ENCODE results near the gene FHAD1.
"Not testable (repeated sequence)": the region's sequence is repeated elsewhere in the genome, so short reads cannot be mapped to it uniquely, and the experiment has no call there.

Gene FHAD1

DNA sequence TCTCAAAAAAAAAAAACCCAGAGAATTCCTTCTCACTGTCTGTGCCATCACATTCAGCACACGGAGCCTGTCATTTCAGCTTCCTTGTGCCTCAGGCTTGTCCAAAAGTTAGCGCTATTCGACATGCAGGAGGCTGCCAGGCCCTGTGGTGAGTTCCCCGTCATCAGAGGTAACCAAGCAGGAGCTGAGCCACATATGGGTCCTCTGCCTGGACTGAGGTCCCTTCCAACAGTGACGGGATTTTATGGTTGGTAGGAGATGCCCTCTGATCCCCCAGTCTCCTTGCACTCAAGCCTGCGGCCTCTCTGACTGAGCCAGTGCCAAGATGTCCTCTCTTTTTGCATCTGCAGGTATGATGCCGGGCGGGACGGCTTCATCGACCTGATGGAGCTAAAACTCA is 178.5 kb downstream of the FHAD1 start:
- no peak for DNase-seq

DNA sequence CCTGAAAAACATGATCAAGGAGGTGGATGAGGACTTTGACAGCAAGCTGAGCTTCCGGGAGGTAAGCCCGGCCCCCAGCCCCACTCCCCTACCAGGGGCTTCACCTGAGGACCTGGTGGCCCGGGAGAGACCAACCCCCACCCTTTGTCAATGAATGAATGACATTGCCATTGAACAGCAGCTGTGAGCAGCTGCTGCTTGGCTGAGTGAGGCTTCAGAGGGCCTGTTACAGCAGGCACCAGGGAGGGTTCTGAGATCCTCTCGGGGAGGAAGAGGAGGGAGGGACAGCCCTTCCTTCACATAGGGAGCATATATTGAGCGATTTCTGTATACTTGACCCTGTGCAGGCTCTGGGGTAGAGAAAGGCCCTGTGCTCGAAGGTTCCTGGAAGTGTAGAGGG is 178.9 kb downstream of the FHAD1 start:
- DNase-seq: no peak

DNA sequence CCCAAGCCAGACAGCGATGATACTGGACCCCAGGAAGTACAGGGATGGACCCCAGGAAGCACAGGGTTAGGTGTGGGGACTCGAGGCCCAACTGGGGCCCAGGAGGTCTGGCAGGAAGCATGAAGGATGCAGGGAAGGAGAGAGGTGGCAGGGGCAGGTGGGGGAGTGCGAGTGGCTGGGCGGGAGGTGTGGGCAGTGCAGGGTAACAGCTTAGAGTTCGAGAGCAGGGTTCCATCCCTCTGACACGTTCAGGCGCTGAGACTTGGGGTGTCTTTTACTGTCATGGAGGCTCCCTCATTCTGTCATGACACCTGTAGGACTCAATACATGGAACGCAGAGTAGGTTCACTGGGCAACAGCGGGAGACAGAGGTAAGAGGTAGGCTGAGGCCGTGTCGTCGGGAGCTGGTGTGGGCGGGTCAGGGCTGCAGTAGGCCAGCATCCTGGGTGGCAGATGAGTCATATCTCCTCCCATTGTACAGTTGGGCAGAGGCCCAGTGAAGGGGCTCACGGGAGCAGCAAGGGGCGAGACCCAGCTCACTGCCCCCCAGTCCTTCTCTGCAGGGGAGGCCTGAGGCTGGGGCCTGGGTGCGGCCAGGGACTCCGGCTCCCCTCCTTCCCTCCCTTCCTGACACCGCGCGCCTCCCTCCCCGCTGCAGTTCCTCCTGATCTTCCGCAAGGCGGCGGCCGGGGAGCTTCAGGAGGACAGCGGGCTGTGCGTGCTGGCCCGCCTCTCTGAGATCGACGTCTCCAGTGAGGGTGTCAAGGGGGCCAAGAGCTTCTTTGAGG is 179.7 kb downstream of the FHAD1 start:
- DNase-seq: no peak

DNA sequence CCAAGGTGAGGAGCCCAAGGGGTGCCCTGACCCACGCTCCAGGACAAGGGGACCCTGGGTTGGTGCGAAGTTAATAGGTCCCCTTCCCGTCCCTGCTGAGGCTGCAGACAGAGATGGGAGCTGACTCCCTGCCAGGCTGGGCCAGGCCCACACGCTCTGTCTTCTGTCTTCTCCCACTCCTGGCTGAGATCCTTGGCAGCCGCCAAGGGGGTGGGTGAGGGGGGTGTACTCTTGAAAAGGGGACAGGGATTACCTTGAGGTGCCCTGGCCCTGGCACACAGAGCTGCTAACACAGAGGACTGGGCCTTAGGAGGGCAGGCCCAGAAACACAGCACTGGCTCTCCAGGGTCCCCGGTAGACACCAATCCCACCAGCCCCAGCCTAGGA is 180.2 kb downstream of the FHAD1 start:
- DNase-seq: no peak

DNA sequence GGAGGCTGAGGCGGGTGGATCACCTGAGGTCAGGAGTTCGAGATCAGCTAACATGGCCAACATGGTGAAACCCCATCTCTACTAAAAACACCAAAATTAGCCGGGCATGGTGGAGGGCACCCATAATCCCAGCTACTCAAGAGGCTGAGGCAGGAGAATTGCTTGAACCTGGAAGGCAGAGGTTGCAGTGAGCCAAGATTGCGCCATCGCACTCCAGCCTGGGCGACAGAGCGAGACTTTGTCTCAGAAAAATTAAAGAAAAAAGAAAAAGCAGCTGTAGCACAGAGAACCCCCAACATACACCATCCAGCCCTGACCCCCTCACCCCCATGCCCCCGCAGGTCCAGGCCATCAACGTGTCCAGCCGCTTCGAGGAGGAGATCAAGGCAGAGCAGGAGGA is 181.2 kb downstream of the FHAD1 start:
- not testable (repeated sequence) for DNase-seq

DNA sequence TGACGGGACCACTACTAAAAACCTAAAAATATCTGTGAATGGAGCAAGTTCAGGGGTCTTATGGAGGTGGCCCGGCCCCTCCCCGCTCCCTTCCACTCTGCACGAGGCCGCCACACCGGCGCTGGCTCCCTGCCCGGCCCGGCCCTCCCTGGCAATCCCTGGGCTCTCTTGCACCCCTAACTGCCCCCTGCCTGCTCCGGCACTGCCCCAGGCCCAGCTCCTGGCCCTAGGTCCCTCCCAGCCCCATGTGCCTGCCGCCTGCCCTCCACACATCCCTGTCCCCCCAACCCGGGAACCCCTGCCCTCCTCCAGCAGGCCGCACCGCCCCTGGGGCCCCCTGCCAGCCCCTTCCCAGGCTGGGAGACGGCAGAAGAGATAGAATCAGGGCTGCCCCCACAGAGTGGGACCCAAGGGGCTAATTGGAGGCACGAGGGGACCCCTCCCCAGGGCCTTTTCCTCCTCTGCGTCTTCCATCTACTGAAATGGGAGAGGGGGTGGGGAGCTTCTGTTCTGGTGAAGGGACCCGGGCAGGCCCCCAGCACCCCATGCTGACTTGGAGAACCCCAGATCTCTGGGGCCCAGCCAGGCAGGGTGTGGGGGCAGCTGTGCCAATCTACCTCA is 181.9 kb downstream of the FHAD1 start:
- no peak for DNase-seq

DNA sequence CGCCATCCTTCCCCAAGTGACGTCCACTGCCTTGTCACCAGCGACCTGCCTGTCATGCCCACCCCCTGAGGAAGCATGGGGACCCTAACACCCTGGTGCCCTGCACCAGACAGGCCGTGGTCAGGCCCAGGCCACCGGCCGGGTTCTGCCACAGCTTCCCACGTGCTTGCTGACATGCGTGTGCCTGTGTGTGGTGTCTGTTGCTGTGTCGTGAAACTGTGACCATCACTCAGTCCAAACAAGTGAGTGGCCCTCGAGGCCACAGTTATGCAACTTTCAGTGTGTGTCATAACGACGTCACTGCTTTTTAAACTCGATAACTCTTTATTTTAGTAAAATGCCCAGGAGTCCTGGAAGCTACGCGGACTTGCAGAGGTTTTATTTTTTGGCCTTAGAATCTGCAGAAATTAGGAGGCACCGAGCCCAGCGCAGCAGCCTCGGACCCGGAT is 182.7 kb downstream of the FHAD1 start:
- no peak for DNase-seq

DNA sequence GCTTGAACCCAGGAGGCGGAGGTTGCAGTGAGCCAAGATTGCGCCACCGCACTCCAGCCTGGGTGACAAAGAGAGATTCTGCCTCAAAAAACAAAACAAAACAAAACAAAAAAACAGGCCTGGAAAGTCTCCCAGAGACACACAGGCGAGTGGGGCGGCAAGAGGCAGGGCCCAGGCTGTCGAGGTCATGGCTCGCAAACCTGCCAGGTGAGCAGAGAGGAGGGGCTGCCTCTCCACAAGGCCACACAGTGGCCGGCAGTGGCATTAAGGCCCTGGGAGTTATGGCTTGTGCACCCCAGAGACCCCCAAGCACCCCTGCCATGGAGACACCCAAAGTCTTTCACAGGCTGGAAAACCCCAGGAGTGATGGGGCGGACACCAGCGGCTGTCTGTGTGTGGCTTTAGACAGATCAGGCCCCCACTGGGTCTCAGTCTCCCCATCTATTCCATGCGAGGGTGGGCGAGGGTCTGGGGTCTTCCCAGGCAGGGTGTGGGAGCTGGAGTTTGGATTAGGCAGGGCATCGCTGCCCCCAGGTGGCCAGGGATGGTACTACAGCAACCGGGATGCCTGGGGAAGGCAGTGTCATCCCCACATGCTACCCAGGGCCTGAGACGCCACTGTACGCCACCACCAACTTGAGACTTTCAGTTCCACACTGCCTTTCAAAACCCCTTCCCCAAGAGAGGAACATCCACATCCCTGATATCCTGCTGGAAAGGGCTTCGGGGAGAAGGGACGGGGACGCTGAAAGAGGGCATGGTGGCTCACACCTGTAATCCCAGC is 184.0 kb downstream of the FHAD1 start:
- DNase-seq: no peak

DNA sequence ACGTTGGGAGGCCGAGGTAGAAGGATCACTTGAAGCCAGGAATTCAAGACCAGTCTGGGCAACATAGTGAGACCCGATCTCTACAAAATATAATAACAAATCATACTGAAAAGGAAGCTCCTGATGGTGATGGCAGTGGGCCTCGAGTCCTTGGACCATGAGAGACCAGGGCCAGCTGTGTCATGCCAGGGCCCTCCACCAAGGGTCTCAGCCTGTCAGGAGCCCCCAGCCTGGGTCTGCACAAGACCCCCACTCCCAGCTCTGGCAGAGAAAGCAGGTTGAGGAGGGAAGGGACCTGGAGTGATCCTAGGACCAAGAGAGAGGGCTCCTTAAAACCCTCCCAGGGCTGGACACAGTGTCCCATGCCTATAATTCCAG is 184.5 kb downstream of the FHAD1 start:
- no peak for DNase-seq

DNA sequence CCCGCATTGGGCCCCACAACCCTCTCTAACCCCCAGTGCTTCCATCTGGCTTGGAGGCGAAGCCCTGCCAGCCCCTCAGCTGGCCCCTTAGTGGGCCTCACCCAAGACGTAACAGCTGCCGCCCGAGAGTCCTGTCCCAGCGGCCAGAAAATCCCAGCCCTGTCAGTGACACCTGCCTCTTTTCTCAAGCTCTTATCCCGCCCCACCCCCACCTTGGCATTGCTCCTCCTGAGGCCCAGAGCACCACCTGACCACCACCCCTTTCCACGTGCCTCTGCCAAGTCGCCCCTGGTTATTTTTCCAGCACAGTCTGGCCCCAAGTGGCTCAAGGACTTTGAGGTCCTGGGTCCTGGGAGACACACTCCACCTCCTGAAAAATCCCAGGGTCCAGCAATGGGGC is 185.3 kb downstream of the FHAD1 start:
- no peak for DNase-seq

DNA sequence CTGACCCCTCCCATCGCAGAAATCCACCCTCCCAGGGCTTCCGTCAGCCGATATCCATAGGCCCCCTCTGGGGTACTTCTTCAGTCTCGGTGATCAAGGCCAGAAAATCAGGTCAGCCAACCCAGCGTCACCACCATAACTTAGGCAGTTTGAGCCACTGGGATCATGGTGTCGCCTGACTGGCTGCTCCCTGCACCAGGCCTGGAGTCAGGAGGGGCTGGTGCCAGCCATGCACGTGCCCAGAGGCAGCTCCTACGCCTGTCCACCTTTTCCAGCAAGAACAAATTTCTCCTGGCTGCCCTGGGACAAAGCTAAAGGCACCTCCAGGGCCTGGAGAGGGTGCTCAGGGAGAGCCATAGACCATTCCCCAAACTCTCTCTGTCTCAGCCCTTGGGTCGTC is 186.4 kb downstream of the FHAD1 start:
- no peak for DNase-seq

DNA sequence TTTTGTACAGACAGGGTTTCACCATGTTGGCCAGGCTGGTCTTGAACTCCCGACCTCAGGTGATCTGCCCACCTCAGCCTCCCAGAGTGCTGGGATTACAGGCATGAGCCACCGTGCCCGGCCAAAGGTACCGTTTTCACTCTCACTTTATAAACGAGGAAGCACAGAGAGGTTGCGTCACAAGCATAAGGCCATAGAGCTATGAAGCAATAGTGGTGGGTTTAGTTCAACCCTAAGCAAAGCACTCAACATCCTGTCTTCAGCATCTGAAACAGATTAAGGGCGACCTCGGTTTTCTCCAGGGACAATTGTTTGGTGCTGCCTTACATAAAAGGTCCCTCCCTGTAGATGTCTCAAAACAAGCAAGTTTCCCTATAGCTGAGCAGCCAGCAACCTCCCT is 187.7 kb downstream of the FHAD1 start:
- not testable (repeated sequence) for DNase-seq

DNA sequence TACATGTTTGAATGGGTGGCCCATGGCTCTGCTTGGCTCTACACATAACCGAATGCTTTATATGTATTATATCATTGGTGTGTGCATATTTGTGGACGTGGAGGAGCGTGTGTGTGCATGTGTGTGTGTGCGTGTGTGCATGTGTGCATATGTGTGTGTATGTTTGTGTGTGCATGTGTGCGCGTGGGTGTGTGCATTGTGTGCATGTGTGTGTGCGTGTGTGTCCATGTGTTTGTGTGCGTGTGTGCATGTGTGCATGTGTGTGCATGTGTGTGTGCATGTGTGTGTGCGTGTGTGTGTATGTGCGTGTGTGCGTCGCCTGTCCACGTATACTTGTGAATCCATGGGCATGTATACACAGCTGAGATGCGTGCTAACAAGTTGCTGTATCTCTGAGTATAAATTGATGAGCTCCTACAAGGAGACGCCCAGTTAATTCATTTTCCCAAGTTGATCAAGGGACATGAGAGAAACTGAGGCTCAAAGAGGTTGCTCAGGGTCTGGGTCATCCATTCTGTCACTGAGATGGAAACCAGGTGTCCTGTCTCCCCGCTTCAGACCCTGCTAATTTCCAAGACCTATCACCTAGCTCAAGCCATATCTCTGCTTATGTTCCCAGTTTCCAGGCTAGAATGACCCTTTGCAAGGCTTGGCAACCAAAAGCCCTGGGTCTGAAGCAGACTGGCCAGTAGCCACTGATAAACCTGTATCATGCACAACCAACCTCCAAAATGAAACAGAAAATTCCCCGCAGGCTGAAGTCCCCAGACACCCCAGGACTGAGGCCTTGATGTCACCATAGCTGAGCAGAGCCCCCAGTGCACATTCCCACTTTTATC is 188.4 kb downstream of the FHAD1 start:
- DNase-seq: no peak

DNA sequence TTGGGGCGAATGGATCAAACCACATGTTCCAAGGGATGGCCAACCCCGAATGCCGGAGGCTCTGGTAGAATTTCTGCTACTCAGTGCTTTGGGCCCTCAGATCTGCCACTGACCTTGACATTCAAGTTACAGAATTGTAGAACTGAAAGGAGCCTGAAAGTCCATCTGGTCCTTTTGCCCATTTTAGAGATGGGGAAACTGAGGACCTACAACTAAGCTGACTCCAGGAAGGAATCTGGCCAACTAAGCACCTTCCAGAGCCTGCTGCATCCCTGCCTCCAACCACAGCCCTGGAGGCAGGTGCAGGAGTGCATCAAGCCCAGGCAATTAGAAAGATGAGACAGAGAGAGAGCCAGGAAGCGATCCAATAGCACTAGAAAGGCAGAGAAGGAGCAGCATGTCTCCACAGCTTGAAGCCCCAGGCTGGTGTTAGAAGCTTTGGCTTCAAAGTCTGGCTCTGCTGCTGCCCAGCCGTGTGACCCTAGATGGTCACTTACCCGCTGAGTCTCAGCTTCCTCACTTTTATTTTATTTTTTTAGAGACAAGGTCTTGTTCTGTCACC is 189.9 kb downstream of the FHAD1 start:
- DNase-seq: no peak

DNA sequence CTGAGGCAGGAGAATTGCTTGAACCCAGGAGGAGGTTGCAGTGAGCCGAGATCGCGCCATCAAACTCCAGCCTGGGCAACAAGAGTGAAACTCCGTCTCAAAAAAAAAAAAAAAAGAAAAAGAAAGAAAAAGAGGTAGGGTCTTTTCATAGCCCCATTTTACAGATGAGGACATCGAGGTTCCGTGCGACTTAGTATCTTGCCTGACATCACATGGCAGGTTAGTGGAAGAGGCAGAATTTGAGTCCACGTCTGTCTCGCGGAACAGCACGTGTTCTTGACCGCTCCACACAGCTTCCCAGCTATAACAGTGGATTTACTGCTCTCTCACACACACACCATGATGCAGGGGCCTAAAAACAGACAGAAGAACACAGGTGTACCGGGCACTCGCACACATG is 192.3 kb downstream of the FHAD1 start:
- DNase-seq: no peak

DNA sequence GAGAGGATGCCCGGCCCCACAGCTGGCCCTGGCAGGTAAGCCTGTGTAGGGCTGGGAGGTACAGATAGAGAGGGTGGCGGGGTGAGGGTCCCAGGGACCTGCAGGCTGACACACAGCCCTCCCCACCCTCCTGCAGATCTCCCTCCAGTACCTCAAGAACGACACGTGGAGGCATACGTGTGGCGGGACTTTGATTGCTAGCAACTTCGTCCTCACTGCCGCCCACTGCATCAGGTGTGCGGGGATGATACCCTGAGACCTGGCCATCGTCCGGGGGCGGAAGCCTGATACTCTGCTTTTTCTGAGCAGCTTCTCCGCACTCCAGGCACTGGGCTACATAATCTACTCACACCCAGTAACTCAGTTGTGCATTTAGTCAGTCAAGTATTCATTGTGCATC is 193.3 kb downstream of the FHAD1 start:
- DNase-seq: no peak

DNA sequence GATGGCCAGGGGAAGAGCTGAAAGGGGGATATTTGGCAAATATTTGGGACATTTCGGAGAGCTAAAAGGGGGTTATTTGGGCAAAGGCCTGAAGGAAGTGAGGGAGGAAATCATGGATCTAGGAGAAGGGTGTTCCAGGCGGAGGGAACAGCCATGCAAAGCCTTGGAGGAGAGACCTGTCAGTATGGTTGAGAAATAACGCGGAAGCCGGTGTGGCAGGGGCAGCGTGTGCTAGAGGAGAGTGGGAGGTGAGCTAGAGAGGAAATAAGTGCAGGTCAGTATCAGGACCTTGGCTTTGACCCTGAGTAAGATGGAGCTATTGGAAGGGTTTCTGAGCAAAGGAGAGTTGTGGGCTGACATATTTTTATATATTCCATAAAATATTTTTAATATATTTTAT is 194.2 kb downstream of the FHAD1 start:
- DNase-seq: no peak

DNA sequence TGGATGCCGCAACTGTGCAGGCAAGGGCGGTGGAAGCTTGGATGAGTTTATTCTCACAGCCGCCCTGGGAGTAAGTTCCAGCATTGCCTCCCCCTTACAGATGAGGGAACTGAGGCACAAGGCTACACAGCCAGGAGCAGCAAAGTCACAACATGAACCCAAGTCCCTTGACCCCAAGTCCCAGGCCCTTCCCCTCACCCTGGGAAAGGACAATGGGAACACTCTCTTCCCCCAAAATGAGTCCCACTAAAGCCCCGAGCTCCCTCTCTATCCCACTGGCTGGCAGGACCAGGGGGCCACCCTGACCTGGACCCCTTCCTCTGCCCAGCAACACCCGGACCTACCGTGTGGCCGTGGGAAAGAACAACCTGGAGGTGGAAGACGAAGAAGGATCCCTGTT is 195.1 kb downstream of the FHAD1 start:
- no peak for DNase-seq

DNA sequence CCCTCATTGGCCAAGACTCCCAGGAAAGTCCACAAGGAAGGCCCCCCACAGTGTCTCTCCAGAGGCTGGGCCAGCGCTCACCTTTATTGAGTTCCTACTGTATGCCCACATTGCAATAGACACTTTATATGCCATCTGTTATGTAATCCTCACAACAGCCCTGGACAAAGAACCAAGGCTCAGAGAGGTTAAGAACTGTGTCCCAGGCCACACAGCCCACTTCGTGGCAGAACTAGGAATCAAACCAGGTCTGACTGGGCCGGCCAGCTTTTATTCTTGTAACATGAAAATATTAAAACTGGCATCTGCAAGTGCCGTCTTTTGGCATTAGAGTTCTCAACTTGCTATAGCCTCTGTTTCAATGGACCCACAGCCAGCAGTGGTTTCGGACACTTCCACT is 195.7 kb downstream of the FHAD1 start:
- no peak for DNase-seq

DNA sequence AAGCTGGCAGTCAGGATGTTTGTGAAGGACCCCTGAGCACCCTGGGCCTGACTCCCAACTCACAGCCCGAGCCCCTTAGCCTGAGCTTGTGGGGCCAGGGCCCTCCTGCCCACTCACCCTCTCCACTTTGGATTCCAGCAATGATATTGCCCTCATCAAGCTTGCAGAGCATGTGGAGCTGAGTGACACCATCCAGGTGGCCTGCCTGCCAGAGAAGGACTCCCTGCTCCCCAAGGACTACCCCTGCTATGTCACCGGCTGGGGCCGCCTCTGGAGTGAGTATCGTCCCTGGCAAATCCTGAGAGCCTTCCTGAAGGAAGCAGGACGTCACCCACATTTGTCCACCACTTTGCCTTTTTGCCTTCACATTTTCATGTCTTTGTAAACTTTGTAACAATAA is 196.3 kb downstream of the FHAD1 start:
- DNase-seq: no peak

DNA sequence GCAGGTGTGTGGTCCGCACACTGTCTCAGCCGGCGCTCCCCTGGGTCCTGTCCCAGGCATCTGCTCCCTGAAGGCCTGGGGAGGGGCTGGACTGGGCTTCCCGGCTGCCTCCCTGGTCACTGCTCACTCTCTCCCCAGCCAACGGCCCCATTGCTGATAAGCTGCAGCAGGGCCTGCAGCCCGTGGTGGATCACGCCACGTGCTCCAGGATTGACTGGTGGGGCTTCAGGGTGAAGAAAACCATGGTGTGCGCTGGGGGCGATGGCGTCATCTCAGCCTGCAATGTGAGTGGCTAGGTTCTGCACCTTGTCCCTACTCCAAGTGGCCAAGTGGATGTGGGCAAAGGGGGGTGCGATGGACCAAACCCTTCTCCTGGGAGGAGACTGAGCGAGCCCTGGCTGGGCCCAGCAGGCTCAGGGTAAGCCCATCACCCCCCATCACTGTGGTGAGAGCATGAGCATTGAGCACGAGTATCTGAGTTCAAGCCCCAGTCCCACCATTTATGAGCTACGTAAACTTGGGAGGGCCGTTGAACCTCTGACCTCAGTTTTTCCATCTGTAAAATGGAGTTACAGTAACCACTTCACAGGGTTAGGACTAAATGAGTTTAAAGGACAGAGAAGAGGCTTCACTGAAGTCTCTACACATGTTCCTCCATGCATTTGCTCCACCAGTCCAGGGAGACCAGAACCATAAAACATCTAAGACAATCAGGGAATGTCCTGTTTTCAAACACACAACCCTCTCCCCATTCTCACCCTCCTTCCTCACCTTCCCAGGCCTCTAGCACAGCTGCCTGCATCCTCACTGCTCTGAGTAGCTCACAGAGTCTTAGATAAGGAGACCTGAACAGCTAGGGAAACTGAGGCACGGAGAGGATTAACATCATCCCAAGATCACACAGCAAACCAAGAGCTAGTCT is 197.7 kb downstream of the FHAD1 start:
- no peak for DNase-seq
